GM12864 (cell line): ENCODE results near the gene ZNF837.
"Not testable (repeated sequence)": the region's sequence is repeated elsewhere in the genome, so short reads cannot be mapped to it uniquely, and the experiment has no call there.

Source experiments
- DNase-seq: peaks from one replicate; pipeline ENCODE4 v3.0.0-alpha.2; 2011; ENCODE audit warnings: low read depth
- H3K4me3 ChIP-seq: 2 replicates; pipeline ENCODE4 v1.5.1; 2011; ENCODE audit warnings: mild to moderate bottlenecking, low read depth, low read length, control low read depth
- CTCF ChIP-seq: IDR thresholded peaks from 2 replicates; pipeline ENCODE4 v1.5.1; 2011; ENCODE audit warnings: low read depth, mild to moderate bottlenecking, moderate library complexity, low read length, control low read depth, inconsistent platforms; ENCODE audit errors: missing control alignments

The ZNF837 gene

GRCh38 chr19:58408152-58409009 lies 27.6 kb upstream of the ZNF837 start, which contains the start of gene ZNF584:
Gene ZNF584, plus strand, starts transcription at chr19:58408649. Its CDS starts 499 bp downstream, at chr19:58409148.
- DNase-seq: peak; percentile 79
- peak within 1 kb of the TSS; percentile 76 for H3K4me3 ChIP-seq
- TF ChIP-seq CTCF: peak; percentile 20

- H3K4me3 ChIP-seq: peak overlapping the region; percentile 76
- TF ChIP-seq CTCF: no peak
- no peak for DNase-seq
Measured at GRCh38 chr19:58407658-58408151, 26.9 kb upstream of the ZNF837 start.

- H3K4me3 ChIP-seq: peak overlapping the region; percentile 76
- peak; percentile 36 for TF ChIP-seq CTCF
Measured at GRCh38 chr19:58406818-58407657, 26.2 kb upstream of the ZNF837 start.

GRCh38 chr19:58403920-58404478 lies 23.2 kb upstream of the ZNF837 start:
- not testable (repeated sequence) for H3K4me3 ChIP-seq, DNase-seq

More at GRCh38 chr19:58406818-58407657, 26.2 kb upstream of the ZNF837 start:
- no peak for DNase-seq

GRCh38 chr19:58401840-58402421 lies 21.1 kb upstream of the ZNF837 start:
- peak overlapping the region; percentile 82 for H3K4me3 ChIP-seq
- DNase-seq: no peak
- TF ChIP-seq CTCF: no peak

- peak; percentile 18 for TF ChIP-seq CTCF
Measured at GRCh38 chr19:58400916-58401839, 20.3 kb upstream of the ZNF837 start.

More at GRCh38 chr19:58400916-58401839, 20.3 kb upstream of the ZNF837 start:
- H3K4me3 ChIP-seq: peak overlapping the region; percentile 82
- peak; percentile 97 for DNase-seq
